Upper lobe of left lung (tissue), 6 donors: ENCODE measurements around the gene METTL4. TPM values are rescaled to one million over a fixed set of nuclear protein-coding genes. Genes with fewer than 3 reads are reported as not detected.

Source experiments
- ATAC-seq, 2 donors: fragments of 200-7000 bp; cut with Tn5 transposase; one replicate each; pipeline ENCODE4 v1.9.1; 2022; ENCODE audit warnings: mild to moderate bottlenecking in 2 of 2, moderate library complexity in 2 of 2; ENCODE audit not compliant: low FRiP score in 2 of 2
- DNase-seq, 2 donors: peaks; one replicate each; pipeline ENCODE4 v3.0.0-alpha.2; 2019 to 2020
- H3K27ac ChIP-seq, 4 donors: fragments of 200-600 bp; sonication (generic); one replicate each; pipeline ENCODE4 v1.5.1; 2016 to 2019
- H3K27me3 ChIP-seq, 4 donors: fragments of 200-600 bp; sonication (generic); one replicate each; pipeline ENCODE4 v1.5.1; 2017 to 2019
- H3K36me3 ChIP-seq, 4 donors: fragments of 200-600 bp; sonication (generic); one replicate each; pipeline ENCODE4 v1.5.1; 2016 to 2019
- H3K4me1 ChIP-seq, 4 donors: fragments of 200-600 bp; sonication (generic); one replicate each; pipeline ENCODE4 v1.5.1; 2018 to 2019
- H3K4me3 ChIP-seq, 4 donors: fragments of 200-600 bp; sonication (generic); one replicate each; pipeline ENCODE4 v1.5.1; 2017 to 2019; ENCODE audit warnings: mild to moderate bottlenecking in 2 of 4, moderate library complexity in 1 of 4
- H3K9me3 ChIP-seq, 4 donors: fragments of 200-600 bp; sonication (generic); one replicate each; pipeline ENCODE4 v1.5.1; 2018 to 2019
- EP300 ChIP-seq, 4 donors: sonication (generic); formaldehyde crosslinking; IDR thresholded peaks; one replicate each; pipeline ENCODE4 v1.5.1; 2017; ENCODE audit warnings: antibody characterized with exemption in 4 of 4, control low read depth in 2 of 4
- POLR2A ChIP-seq, 4 donors: fragments of 450-650 bp; IDR thresholded peaks; one replicate each; pipeline ENCODE4 v1.5.1; 2016 to 2017; ENCODE audit warnings: antibody characterized with exemption in 4 of 4, mild to moderate bottlenecking in 2 of 4
- POLR2AphosphoS5 ChIP-seq, 2 donors: sonication (generic); formaldehyde crosslinking; IDR thresholded peaks; one replicate each; pipeline ENCODE4 v1.5.1; 2017; ENCODE audit warnings: antibody characterized with exemption in 2 of 2
- WGBS, 2 donors: methylation state at CpG; one replicate each; pipeline ENCODE4 v1.1.5; 2017 to 2018; 5-methylcytosine and 5-hydroxymethylcytosine counted together
- total RNA-seq, 6 donors: library from RNA; depleted of rRNA in 4 of 6; stranded (reverse); fragments of >200 nt in 4 of 6; gene quantifications; one replicate each; pipeline versions ENCODE4 v1.1.0 to v1.2.1, GENCODE V29; 2016 to 2021
- TF ChIP-seq, protein P1 (sequence below), 6 experiments: fragments of 450-650 bp in 4 of 6; fragments of 200-600 bp in 2 of 6; sonication (generic) in 2 of 6; IDR thresholded peaks; one replicate each; pipeline ENCODE4 v1.5.1; 2016 to 2019; ENCODE audit warnings: antibody characterized with exemption in 6 of 6
- donor health status: DM: no; HTN: no; CAD: no; lungs with moderate emphysema.
- donor health status: DM: no; HTN: yes; CAD: no; lungs with severe emphysema.

Gene METTL4
- total RNA-seq, 6 donors from 2014 or later = 2.7 to 11.2 (median 4.8) TPM

DNA sequence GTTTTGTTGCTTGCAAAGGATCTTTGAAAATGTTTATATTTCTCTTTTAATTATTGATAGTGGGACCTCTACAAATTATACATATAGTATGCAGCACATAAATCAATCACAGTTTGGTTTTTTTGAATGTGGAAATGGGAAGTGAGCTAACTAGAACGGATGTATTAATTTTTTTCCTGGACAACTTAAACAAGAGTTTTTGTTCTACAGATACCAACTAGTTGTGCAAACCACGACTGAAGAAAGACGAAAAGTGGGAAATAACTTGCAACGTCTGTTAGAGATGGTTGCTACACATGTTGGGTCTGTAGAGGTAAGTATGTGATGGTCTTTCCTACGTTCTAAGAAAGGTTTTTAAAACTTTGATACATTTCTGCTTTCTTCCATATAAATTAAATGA, 39.2 kb upstream of the METTL4 start:
- Histone ChIP-seq H3K36me3 (no peaks in the 10 kb centered on the region), H3K4me1 (peaks cover 0 to 9% (median 3%) of the 10 kb centered on the region in 4 donors), H3K4me3 (no peak overlapping the region), H3K27ac (no peak overlapping the region), H3K9me3 (no peaks in the 10 kb centered on the region), H3K27me3 (no peaks in the 10 kb centered on the region)
- ATAC-seq (no peak), DNase-seq (no peak)
- WGBS, 2 donors = 74 to 83% methylated on average over 5 of the region's 5 CpGs
- TF ChIP-seq, protein P1, sequence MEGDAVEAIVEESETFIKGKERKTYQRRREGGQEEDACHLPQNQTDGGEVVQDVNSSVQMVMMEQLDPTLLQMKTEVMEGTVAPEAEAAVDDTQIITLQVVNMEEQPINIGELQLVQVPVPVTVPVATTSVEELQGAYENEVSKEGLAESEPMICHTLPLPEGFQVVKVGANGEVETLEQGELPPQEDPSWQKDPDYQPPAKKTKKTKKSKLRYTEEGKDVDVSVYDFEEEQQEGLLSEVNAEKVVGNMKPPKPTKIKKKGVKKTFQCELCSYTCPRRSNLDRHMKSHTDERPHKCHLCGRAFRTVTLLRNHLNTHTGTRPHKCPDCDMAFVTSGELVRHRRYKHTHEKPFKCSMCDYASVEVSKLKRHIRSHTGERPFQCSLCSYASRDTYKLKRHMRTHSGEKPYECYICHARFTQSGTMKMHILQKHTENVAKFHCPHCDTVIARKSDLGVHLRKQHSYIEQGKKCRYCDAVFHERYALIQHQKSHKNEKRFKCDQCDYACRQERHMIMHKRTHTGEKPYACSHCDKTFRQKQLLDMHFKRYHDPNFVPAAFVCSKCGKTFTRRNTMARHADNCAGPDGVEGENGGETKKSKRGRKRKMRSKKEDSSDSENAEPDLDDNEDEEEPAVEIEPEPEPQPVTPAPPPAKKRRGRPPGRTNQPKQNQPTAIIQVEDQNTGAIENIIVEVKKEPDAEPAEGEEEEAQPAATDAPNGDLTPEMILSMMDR (IDR thresholded peaks at IDR 0.05) = no peak
- TF ChIP-seq POLR2A (IDR thresholded peaks at IDR 0.05) = no peak
- no peak for TF ChIP-seq EP300 (IDR thresholded peaks at IDR 0.05)
- no peak for TF ChIP-seq POLR2AphosphoS5 (IDR thresholded peaks at IDR 0.05)

DNA sequence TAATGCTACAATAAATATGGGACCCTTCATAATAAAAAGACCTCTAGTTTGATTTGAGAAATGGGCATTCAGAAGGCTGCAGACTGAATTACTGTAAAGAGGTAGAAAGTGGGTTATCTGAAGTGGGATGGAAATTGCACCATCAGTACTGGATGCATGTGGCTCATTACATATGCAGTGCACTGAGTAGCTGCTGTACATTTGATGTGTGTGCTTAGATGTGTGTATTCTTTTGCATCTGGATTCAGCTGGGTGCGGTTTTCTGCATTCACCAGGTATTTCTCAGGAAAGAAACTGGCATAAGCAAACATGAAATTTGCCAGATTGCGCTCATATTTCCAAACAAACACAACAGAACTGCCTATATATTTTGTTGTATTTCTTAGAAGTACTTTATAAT, 38.3 kb upstream of the METTL4 start:
- Histone ChIP-seq H3K36me3 (no peaks in the 10 kb centered on the region), H3K27ac (no peak overlapping the region), H3K9me3 (no peaks in the 10 kb centered on the region), H3K4me3 (no peak overlapping the region), H3K4me1 (peaks cover 0 to 9% (median 5%) of the 10 kb centered on the region in 4 donors), H3K27me3 (no peaks in the 10 kb centered on the region)
- no peak for ATAC-seq
- TF ChIP-seq POLR2AphosphoS5 (IDR thresholded peaks at IDR 0.05) (no peak), POLR2A (IDR thresholded peaks at IDR 0.05) (no peak)
- DNase-seq = no peak
- WGBS, 2 donors = 95 to 98% methylated on average over 2 of the region's 2 CpGs

DNA sequence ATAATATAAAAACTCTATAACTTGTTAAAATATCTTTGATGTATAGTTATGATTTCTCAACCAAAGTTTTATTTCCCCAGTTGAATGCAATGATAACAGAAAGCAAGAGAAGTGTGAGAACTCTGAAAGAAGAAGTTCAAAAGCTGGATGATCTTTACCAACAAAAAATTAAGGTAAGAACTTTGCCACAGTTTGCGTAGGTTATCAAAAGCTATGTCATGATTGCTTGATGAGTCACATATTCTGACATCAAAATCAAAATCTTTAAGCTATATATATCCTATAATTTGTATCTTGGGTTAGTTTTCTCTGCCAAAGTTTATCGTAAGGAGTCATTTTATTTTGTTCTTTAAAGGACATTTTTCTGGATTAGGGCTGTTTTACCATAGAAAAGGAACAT, 35.0 kb upstream of the METTL4 start:
- peak overlapping the region in 3 of 4 donors; percentile 35 to 72 (median 45) for H3K27ac ChIP-seq
- DNase-seq = no peak
- TF ChIP-seq POLR2A (IDR thresholded peaks at IDR 0.05) (no peak), EP300 (IDR thresholded peaks at IDR 0.05) (no peak), POLR2AphosphoS5 (IDR thresholded peaks at IDR 0.05) (no peak)
- TF ChIP-seq, protein P1 (IDR thresholded peaks at IDR 0.05) = no peak
- ATAC-seq = no peak
- peaks cover 0 to 9% (median 5%) of the 10 kb centered on the region in 4 donors for H3K4me1 ChIP-seq
- no peaks in the 10 kb centered on the region for H3K36me3 ChIP-seq
- H3K4me3 ChIP-seq = no peak overlapping the region
- 75 to 81% methylated on average over 2 of the region's 2 CpGs for WGBS, 2 donors
- no peaks in the 10 kb centered on the region for H3K27me3 ChIP-seq
- H3K9me3 ChIP-seq = no peaks in the 10 kb centered on the region

DNA sequence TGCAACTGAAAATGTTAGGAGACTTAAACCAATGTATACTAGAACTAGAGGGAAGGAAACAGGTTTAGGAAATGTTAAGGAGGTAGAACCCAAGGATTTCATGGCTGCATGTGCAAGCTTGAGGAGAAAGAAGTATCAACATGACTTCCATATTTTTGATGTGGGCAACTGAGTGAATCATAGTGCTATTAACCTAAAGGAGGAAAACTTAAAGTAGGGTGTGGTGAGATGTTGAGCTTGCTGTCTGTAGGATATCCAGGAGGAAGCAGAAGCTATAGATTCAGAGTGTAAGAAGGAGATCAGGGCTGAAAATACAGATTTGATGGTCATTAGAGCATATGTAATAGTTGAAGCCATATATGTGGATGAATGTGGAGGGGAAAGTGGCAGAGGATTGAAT, 31.5 kb upstream of the METTL4 start:
- H3K4me1 ChIP-seq = peaks cover 0 to 9% (median 5%) of the 10 kb centered on the region in 4 donors
- TF ChIP-seq, protein P1 (IDR thresholded peaks at IDR 0.05) = no peak
- TF ChIP-seq POLR2A (IDR thresholded peaks at IDR 0.05) (no peak), POLR2AphosphoS5 (IDR thresholded peaks at IDR 0.05) (no peak), EP300 (IDR thresholded peaks at IDR 0.05) (no peak)
- H3K36me3 ChIP-seq = no peaks in the 10 kb centered on the region
- no peaks in the 10 kb centered on the region for H3K9me3 ChIP-seq
- no peak overlapping the region for H3K4me3 ChIP-seq
- H3K27me3 ChIP-seq = no peaks in the 10 kb centered on the region
- DNase-seq = no peak
- H3K27ac ChIP-seq = no peak overlapping the region
- no peak for ATAC-seq

DNA sequence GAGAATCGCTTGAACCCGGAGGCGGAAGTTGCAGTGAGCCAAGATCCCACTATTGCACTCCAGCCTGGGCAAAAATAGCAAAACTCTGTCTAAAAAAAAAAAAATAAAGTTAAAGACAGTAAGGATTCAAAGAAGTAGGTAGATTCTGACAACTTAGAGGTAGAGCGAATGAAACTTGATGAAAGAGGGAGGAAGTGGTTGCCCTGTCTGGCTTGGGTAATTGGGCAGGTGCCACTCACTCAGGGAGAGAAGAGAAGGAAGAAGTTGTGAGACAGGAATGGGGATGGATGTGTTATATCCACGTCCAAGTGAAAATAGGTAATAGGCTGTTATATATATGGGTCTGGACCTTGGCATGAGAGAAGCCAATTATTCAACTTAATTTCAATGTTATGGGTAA, 26.3 kb upstream of the METTL4 start:
- TF ChIP-seq EP300 (IDR thresholded peaks at IDR 0.05) (no peak), POLR2AphosphoS5 (IDR thresholded peaks at IDR 0.05) (no peak), POLR2A (IDR thresholded peaks at IDR 0.05) (no peak)
- TF ChIP-seq, protein P1 (IDR thresholded peaks at IDR 0.05) = no peak
- ATAC-seq (no peak), DNase-seq (no peak)
- H3K4me1 ChIP-seq = no peaks in the 10 kb centered on the region
- H3K36me3 ChIP-seq = no peaks in the 10 kb centered on the region
- no peaks in the 10 kb centered on the region for H3K27me3 ChIP-seq
- no peak overlapping the region for H3K27ac ChIP-seq
- no peak overlapping the region for H3K4me3 ChIP-seq
- WGBS, 2 donors = 91 to 95% methylated on average over 5 of the region's 5 CpGs
- H3K9me3 ChIP-seq = no peaks in the 10 kb centered on the region
